ENCODE results near the gene PRKAG2.

PRKAG2 gene

DNA sequence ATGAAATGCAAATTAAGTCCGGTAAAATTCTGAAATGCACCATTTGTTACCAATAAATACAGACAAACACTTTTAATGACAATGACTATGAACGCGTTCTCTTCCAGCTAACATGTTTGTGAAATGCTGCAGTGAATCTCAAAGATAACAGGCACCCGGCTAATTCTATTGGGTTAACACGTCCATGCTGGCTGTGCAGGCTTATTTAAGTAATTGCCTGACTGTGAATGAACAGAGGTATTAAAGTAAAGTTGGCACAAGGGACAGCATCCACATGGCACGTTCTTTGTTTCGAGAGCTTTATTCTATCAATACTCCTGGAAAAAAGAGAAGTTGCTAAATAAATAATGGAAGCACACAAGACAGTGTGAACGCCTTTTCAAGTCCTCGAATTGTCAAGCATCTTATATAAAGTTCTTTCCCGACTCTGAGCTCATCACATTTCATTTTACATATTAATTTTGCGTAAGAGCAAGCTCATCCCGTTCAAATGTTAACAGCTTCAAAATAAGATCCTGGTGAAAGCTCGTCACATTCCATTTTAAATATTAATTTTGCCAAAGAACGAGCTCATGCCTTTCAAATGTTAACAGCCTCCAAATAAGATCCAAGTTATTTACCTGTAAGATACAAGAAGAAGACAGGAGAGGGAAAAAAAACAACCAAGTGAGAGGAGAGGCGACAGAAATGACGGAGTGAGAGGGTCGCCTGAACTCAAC, 245.9 kb downstream of the PRKAG2 start:
- Histone ChIP-seq H3K79me1 (ENCODE audit: low read depth, low read length) (no peaks in the 10 kb centered on the region), H3K4me2 (ENCODE audit: insufficient read depth, low read length, poor library complexity, severe bottlenecking) (peak overlapping the region; percentile 74), H2AFZ (ENCODE audit: low read length) (peak overlapping the region; percentile 94), H2BK15ac (ENCODE audit: low read length) (no peak overlapping the region), H2BK120ac (ENCODE audit: low read depth, low read length) (no peak overlapping the region), H3K14ac (ENCODE audit: low read length) (no peak overlapping the region), H2AK5ac (ENCODE audit: low read depth, low read length) (no peak overlapping the region), H2BK5ac (ENCODE audit: low read length) (no peak overlapping the region), H3K9ac (ENCODE audit: low read depth, low read length, poor library complexity) (peak overlapping the region; percentile 91), H3K4ac (ENCODE audit: low read length) (no peak overlapping the region), H3K36me3 (replicated peaks in 1 of 2; ENCODE audit: control insufficient read depth in 2 of 2, insufficient read depth in 2 of 2, low read length in 2 of 2) (no peaks in the 10 kb centered on the region), H3K4me1 (ENCODE audit: control insufficient read depth in 2 of 2, insufficient read depth in 1 of 2, low read depth in 1 of 2, low read length in 2 of 2) (peaks cover 3 to 6% of the 10 kb centered on the region in 2 donors), H3K4me3 (ENCODE audit: low read length in 2 of 2) (peak overlapping the region; percentile 67 to 92), H3K27ac (replicated peaks; ENCODE audit: low read length) (no peak overlapping the region), H3K23ac (ENCODE audit: low read depth, low read length, poor library complexity) (no peak overlapping the region), H3K27me3 (ENCODE audit: control insufficient read depth in 3 of 3, insufficient read depth in 3 of 3, low read depth in 1 of 3, low read length in 3 of 3) (no peaks in the 10 kb centered on the region), H2BK12ac (ENCODE audit: low read length) (no peak overlapping the region), H4K8ac (ENCODE audit: low read depth, low read length) (no peak overlapping the region), H3K18ac (ENCODE audit: low read length) (no peak overlapping the region), H3K9me3 (replicated peaks in 1 of 2; ENCODE audit: control insufficient read depth in 2 of 2, insufficient read depth in 1 of 2, low read depth in 1 of 2, low read length in 2 of 2) (peaks cover 0 to 6% of the 10 kb centered on the region in 2 donors), H4K91ac (ENCODE audit: low read depth, low read length, poor library complexity) (no peak overlapping the region)
- no CpG with 5 or more reads among the region's 17 CpGs for WGBS, 2 donors (ENCODE audit: extremely low coverage in 2 of 2, insufficient read length in 2 of 2, insufficient replicate concordance in 1 of 2)
- no peak for DNase-seq (ENCODE audit: low spot score)

DNA sequence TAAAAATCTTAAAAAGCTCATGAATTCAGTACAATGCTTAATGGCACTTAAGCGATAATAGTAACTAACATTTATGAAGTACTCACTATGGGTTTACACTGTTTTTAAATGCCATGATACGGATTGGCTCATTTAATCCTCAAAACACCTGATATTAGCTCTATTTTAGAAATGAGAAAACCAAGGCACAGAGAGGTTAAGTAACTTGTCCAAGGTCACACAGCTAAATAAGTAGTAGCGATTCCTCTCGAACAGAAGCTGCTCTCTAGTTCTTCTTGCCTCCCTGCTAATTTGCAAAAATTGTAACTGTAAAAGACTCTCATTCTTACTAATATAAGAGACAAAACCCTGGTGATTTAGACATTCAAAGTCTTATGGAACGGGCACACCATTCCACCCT, 246.6 kb downstream of the PRKAG2 start:
- no peak overlapping the region for H3K18ac ChIP-seq (ENCODE audit: low read length)
- no peak overlapping the region for H2BK12ac ChIP-seq (ENCODE audit: low read length)
- H2BK120ac ChIP-seq (ENCODE audit: low read depth, low read length), result no peak overlapping the region
- no peak overlapping the region for H3K27ac ChIP-seq (replicated peaks; ENCODE audit: low read length)
- H4K91ac ChIP-seq (ENCODE audit: low read depth, low read length, poor library complexity), result no peak overlapping the region
- no peaks in the 10 kb centered on the region for H3K27me3 ChIP-seq (ENCODE audit: control insufficient read depth in 3 of 3, insufficient read depth in 3 of 3, low read depth in 1 of 3, low read length in 3 of 3)
- no peak overlapping the region for H3K9ac ChIP-seq (ENCODE audit: low read depth, low read length, poor library complexity)
- no peak overlapping the region for H2AK5ac ChIP-seq (ENCODE audit: low read depth, low read length)
- DNase-seq (ENCODE audit: low spot score), result no peak
- no peak overlapping the region for H3K4me2 ChIP-seq (ENCODE audit: insufficient read depth, low read length, poor library complexity, severe bottlenecking)
- H3K4ac ChIP-seq (ENCODE audit: low read length), result no peak overlapping the region
- H3K36me3 ChIP-seq (replicated peaks in 1 of 2; ENCODE audit: control insufficient read depth in 2 of 2, insufficient read depth in 2 of 2, low read length in 2 of 2), result no peaks in the 10 kb centered on the region
- no peak overlapping the region for H3K14ac ChIP-seq (ENCODE audit: low read length)
- no peak overlapping the region for H2BK15ac ChIP-seq (ENCODE audit: low read length)
- no peak overlapping the region for H2AFZ ChIP-seq (ENCODE audit: low read length)
- H3K9me3 ChIP-seq (replicated peaks in 1 of 2; ENCODE audit: control insufficient read depth in 2 of 2, insufficient read depth in 1 of 2, low read depth in 1 of 2, low read length in 2 of 2), result peaks cover 0 to 6% of the 10 kb centered on the region in 2 donors
- no peak overlapping the region for H3K23ac ChIP-seq (ENCODE audit: low read depth, low read length, poor library complexity)
- H4K8ac ChIP-seq (ENCODE audit: low read depth, low read length), result no peak overlapping the region
- no peak overlapping the region for H2BK5ac ChIP-seq (ENCODE audit: low read length)
- peak overlapping the region in 1 of 2 donors; percentile 67 for H3K4me3 ChIP-seq (ENCODE audit: low read length in 2 of 2)
- no peaks in the 10 kb centered on the region for H3K79me1 ChIP-seq (ENCODE audit: low read depth, low read length)
- peaks cover 3 to 6% of the 10 kb centered on the region in 2 donors for H3K4me1 ChIP-seq (ENCODE audit: control insufficient read depth in 2 of 2, insufficient read depth in 1 of 2, low read depth in 1 of 2, low read length in 2 of 2)
- no CpG with 5 or more reads among the region's 5 CpGs for WGBS, 2 donors (ENCODE audit: extremely low coverage in 2 of 2, insufficient read length in 2 of 2, insufficient replicate concordance in 1 of 2)

DNA sequence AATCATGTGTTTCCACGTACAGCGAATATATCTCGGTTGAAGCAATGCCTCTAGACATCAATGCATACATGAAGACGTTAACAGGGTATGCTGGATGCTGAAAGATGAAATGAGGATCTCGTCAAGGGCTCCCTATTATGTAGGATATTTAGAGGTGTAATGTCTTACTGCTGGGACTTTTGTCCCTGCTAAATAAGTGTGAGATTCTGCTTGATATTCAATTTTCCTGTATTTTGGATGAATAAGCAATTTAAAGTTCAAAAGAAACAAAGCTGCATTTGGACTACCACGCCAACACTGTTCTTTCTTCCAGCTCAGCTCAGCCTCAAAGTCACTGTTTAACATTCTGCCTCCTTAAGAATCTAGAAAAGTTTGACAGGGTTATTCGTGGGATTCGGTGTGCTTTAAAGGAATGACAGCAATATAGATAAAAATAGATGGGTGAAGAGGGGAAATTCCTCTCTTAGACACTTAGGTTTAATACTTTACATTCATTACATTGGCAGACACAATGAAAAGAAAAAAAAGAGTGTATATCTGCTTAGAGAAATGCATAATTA, 247.1 kb downstream of the PRKAG2 start:
- H2AK5ac ChIP-seq (ENCODE audit: low read depth, low read length), result no peak overlapping the region
- no peaks in the 10 kb centered on the region for H3K27me3 ChIP-seq (ENCODE audit: control insufficient read depth in 3 of 3, insufficient read depth in 3 of 3, low read depth in 1 of 3, low read length in 3 of 3)
- H4K8ac ChIP-seq (ENCODE audit: low read depth, low read length), result no peak overlapping the region
- no peak overlapping the region for H2BK5ac ChIP-seq (ENCODE audit: low read length)
- H3K9ac ChIP-seq (ENCODE audit: low read depth, low read length, poor library complexity), result no peak overlapping the region
- H3K4me3 ChIP-seq (ENCODE audit: low read length in 2 of 2), result no peak overlapping the region
- no peak overlapping the region for H2AFZ ChIP-seq (ENCODE audit: low read length)
- H3K79me1 ChIP-seq (ENCODE audit: low read depth, low read length), result no peaks in the 10 kb centered on the region
- no peak overlapping the region for H3K4me2 ChIP-seq (ENCODE audit: insufficient read depth, low read length, poor library complexity, severe bottlenecking)
- peaks cover 0 to 6% of the 10 kb centered on the region in 2 donors for H3K9me3 ChIP-seq (replicated peaks in 1 of 2; ENCODE audit: control insufficient read depth in 2 of 2, insufficient read depth in 1 of 2, low read depth in 1 of 2, low read length in 2 of 2)
- no peak overlapping the region for H3K18ac ChIP-seq (ENCODE audit: low read length)
- no peak overlapping the region for H3K14ac ChIP-seq (ENCODE audit: low read length)
- H3K23ac ChIP-seq (ENCODE audit: low read depth, low read length, poor library complexity), result no peak overlapping the region
- H3K4ac ChIP-seq (ENCODE audit: low read length), result no peak overlapping the region
- no peaks in the 10 kb centered on the region for H3K36me3 ChIP-seq (replicated peaks in 1 of 2; ENCODE audit: control insufficient read depth in 2 of 2, insufficient read depth in 2 of 2, low read length in 2 of 2)
- no peak for DNase-seq (ENCODE audit: low spot score)
- no peak overlapping the region for H3K27ac ChIP-seq (replicated peaks; ENCODE audit: low read length)
- no peak overlapping the region for H2BK15ac ChIP-seq (ENCODE audit: low read length)
- peaks cover 3 to 6% of the 10 kb centered on the region in 2 donors for H3K4me1 ChIP-seq (ENCODE audit: control insufficient read depth in 2 of 2, insufficient read depth in 1 of 2, low read depth in 1 of 2, low read length in 2 of 2)
- H4K91ac ChIP-seq (ENCODE audit: low read depth, low read length, poor library complexity), result no peak overlapping the region
- no peak overlapping the region for H2BK12ac ChIP-seq (ENCODE audit: low read length)
- H2BK120ac ChIP-seq (ENCODE audit: low read depth, low read length), result no peak overlapping the region
- WGBS, 2 donors (ENCODE audit: extremely low coverage in 2 of 2, insufficient read length in 2 of 2, insufficient replicate concordance in 1 of 2), result no CpG with 5 or more reads among the region's 8 CpGs

DNA sequence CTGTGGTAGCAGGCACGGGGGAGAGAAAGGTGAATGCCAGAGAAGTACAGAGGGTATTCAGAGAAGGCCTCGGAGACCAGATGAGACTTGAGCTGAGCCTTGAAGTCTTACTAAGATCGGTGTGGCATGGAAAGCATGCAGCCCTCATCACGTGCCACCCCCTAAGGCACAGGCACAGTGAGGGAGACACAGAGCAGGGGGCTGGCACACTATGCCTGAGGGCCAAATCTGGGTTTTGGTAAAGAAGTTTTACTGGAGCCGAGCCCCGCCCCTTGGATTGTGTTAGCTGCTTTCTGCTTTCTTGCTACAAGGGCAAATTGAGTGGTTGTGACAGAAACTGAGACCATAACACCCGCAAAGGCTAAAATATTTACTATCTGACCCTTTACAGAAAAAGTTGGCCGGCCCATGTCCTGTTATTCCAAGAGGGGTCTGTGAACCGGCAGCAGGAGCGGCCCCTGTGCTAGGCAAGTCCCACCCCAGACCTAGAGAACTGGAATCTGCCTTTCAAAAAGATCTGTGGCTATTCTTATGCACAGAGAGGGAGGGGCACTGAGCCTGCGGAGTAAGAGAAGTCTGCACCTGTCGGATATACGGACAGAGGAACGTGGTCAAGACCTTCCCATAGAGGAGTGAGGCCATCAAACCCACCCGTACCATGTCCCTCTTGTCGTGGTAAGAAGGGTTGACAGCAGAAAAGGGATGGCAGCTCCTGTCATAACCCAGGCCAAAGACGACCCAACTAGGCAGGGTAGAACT, 247.9 kb downstream of the PRKAG2 start:
- Histone ChIP-seq H3K79me1 (ENCODE audit: low read depth, low read length) (no peaks in the 10 kb centered on the region), H3K4me2 (ENCODE audit: insufficient read depth, low read length, poor library complexity, severe bottlenecking) (no peak overlapping the region), H2BK12ac (ENCODE audit: low read length) (no peak overlapping the region), H3K36me3 (replicated peaks in 1 of 2; ENCODE audit: control insufficient read depth in 2 of 2, insufficient read depth in 2 of 2, low read length in 2 of 2) (no peaks in the 10 kb centered on the region), H3K9me3 (replicated peaks in 1 of 2; ENCODE audit: control insufficient read depth in 2 of 2, insufficient read depth in 1 of 2, low read depth in 1 of 2, low read length in 2 of 2) (peaks cover 0 to 5% of the 10 kb centered on the region in 2 donors), H4K8ac (ENCODE audit: low read depth, low read length) (no peak overlapping the region), H3K9ac (ENCODE audit: low read depth, low read length, poor library complexity) (no peak overlapping the region), H3K14ac (ENCODE audit: low read length) (no peak overlapping the region), H3K4me3 (ENCODE audit: low read length in 2 of 2) (no peak overlapping the region), H3K27ac (replicated peaks; ENCODE audit: low read length) (no peak overlapping the region), H3K4ac (ENCODE audit: low read length) (no peak overlapping the region), H2AFZ (ENCODE audit: low read length) (no peak overlapping the region), H2BK5ac (ENCODE audit: low read length) (no peak overlapping the region), H3K18ac (ENCODE audit: low read length) (no peak overlapping the region), H4K91ac (ENCODE audit: low read depth, low read length, poor library complexity) (no peak overlapping the region), H2AK5ac (ENCODE audit: low read depth, low read length) (no peak overlapping the region), H3K4me1 (ENCODE audit: control insufficient read depth in 2 of 2, insufficient read depth in 1 of 2, low read depth in 1 of 2, low read length in 2 of 2) (peaks cover 3 to 6% of the 10 kb centered on the region in 2 donors), H3K27me3 (ENCODE audit: control insufficient read depth in 3 of 3, insufficient read depth in 3 of 3, low read depth in 1 of 3, low read length in 3 of 3) (no peaks in the 10 kb centered on the region), H2BK120ac (ENCODE audit: low read depth, low read length) (no peak overlapping the region), H3K23ac (ENCODE audit: low read depth, low read length, poor library complexity) (no peak overlapping the region), H2BK15ac (ENCODE audit: low read length) (no peak overlapping the region)
- no CpG with 5 or more reads among the region's 17 CpGs for WGBS, 2 donors (ENCODE audit: extremely low coverage in 2 of 2, insufficient read length in 2 of 2, insufficient replicate concordance in 1 of 2)
- DNase-seq (ENCODE audit: low spot score), result no peak
